ENCODE results near the gene NABP1.

GRCh38 chr2:191660575-191660974, 17.4 kb upstream of the NABP1 start:
- TF ChIP-seq CTCF (IDR thresholded peaks at IDR 0.05) (no peak), EP300 (IDR thresholded peaks at IDR 0.05) (no peak), POLR2A (IDR thresholded peaks at IDR 0.05) (no peak)
